Liver (tissue), 9 donors: ENCODE data around the gene ASIC2. TPM values are rescaled to one million over a fixed set of nuclear protein-coding genes. Genes with fewer than 3 reads are reported as not detected.

Source experiments
- DNase-seq: peaks from one replicate; pipeline ENCODE4 v3.0.0-alpha.2; 2017; ENCODE audit warnings: low spot score
- H3K27ac ChIP-seq, 2 donors: one replicate each; pipeline ENCODE4 v1.7.0; 2013; ENCODE audit warnings: inconsistent platforms in 2 of 2, low read length in 2 of 2, control low read depth in 1 of 2, low read depth in 1 of 2, mild to moderate bottlenecking in 1 of 2
- H3K27me3 ChIP-seq, 4 donors: one replicate each; pipeline versions ENCODE4 v1.6.1 to v1.7.0; 2013; ENCODE audit warnings: low read length in 3 of 4, inconsistent platforms in 1 of 4, mild to moderate bottlenecking in 1 of 4, moderate library complexity in 1 of 4; ENCODE audit not compliant: control insufficient read depth in 4 of 4, insufficient read depth in 4 of 4
- H3K36me3 ChIP-seq, 4 donors: one replicate each; pipeline versions ENCODE4 v1.6.1 to v1.7.0; 2013; ENCODE audit warnings: low read length in 3 of 4, mild to moderate bottlenecking in 3 of 4, low read depth in 1 of 4, moderate library complexity in 1 of 4; ENCODE audit not compliant: control insufficient read depth in 4 of 4, insufficient read depth in 3 of 4
- H3K4me1 ChIP-seq, 4 donors: one replicate each; pipeline versions ENCODE4 v1.6.1 to v1.7.0; 2013; ENCODE audit warnings: low read length in 3 of 4, mild to moderate bottlenecking in 3 of 4, moderate library complexity in 1 of 4; ENCODE audit not compliant: control insufficient read depth in 4 of 4, insufficient read depth in 4 of 4
- H3K4me3 ChIP-seq, 3 donors: one replicate each; pipeline versions ENCODE4 v1.6.1 to v1.7.0; 2013; ENCODE audit warnings: low read length in 3 of 3, control low read depth in 1 of 3, low read depth in 1 of 3, mild to moderate bottlenecking in 1 of 3
- H3K9ac ChIP-seq, 2 donors: one replicate each; pipeline ENCODE4 v1.7.0; 2013; ENCODE audit warnings: low read length in 2 of 2, mild to moderate bottlenecking in 2 of 2, moderate library complexity in 2 of 2, control low read depth in 1 of 2, low read depth in 1 of 2
- H3K9me3 ChIP-seq, 4 donors: one replicate each; pipeline versions ENCODE4 v1.6.1 to v1.7.0; 2013; ENCODE audit warnings: low read length in 3 of 4; ENCODE audit not compliant: control insufficient read depth in 4 of 4
- FOXA1 ChIP-seq: IDR thresholded peaks from 2 replicates; pipeline ENCODE4 v1.6.1; 2016; ENCODE audit warnings: antibody characterized with exemption
- FOXA2 ChIP-seq: IDR thresholded peaks from 2 replicates; pipeline ENCODE4 v1.6.1; 2016; ENCODE audit warnings: antibody characterized with exemption
- GABPA ChIP-seq, 2 donors: IDR thresholded peaks in 1 of 2; conservative IDR thresholded peaks in 1 of 2; 2 replicates each; pipeline ENCODE4 v1.6.1; 2016; ENCODE audit warnings: antibody characterized with exemption in 2 of 2, mild to moderate bottlenecking in 1 of 2, moderate library complexity in 1 of 2
- HNF4A ChIP-seq, 2 donors: conservative IDR thresholded peaks; 2 replicates each; pipeline ENCODE4 v1.6.1; 2016; ENCODE audit warnings: antibody characterized with exemption in 2 of 2, mild to moderate bottlenecking in 2 of 2
- HNF4G ChIP-seq: IDR thresholded peaks from 2 replicates; pipeline ENCODE4 v1.6.1; 2016; ENCODE audit warnings: antibody characterized with exemption
- JUND ChIP-seq, 2 donors: IDR thresholded peaks; 2 replicates each; pipeline ENCODE4 v1.6.1; 2016; ENCODE audit warnings: antibody characterized with exemption in 2 of 2
- RAD21 ChIP-seq, 2 donors: IDR thresholded peaks; 2 replicates each; pipeline ENCODE4 v1.6.1; 2016; ENCODE audit warnings: antibody characterized with exemption in 2 of 2, mild to moderate bottlenecking in 2 of 2
- RXRA ChIP-seq, 2 donors: IDR thresholded peaks; 2 replicates each; pipeline ENCODE4 v1.6.1; 2017 to 2018; ENCODE audit warnings: antibody characterized with exemption in 2 of 2, mild to moderate bottlenecking in 1 of 2
- SP1 ChIP-seq: IDR thresholded peaks from 2 replicates; pipeline ENCODE4 v1.6.1; 2018; ENCODE audit warnings: antibody characterized with exemption, mild to moderate bottlenecking
- TAF1 ChIP-seq: conservative IDR thresholded peaks from 2 replicates; pipeline ENCODE4 v1.6.1; 2016; ENCODE audit warnings: antibody characterized with exemption, mild to moderate bottlenecking
- WGBS: extraction: QIAGEN DNeasy Blood & Tissue Kit; methylation state at CpG from one replicate; pipeline ENCODE4 v1.1.7; 2013; 5-methylcytosine and 5-hydroxymethylcytosine counted together
- polyA plus RNA-seq, 2 donors: library from polyadenylated mRNA; stranded (reverse) in 1 of 2; unstranded in 1 of 2; fragments of 200-250 nt in 1 of 2; fragments of >200 nt in 1 of 2; fragmentation: Nextera tagmentation in 1 of 2; extraction: Ambion mirVana in 1 of 2; gene quantifications; one replicate each; pipeline versions ENCODE4 v1.2.1 to v1.2.3, GENCODE V29; 2013 to 2015
- total RNA-seq, 2 donors: library from RNA; depleted of rRNA; stranded (reverse); fragments of >200 nt; gene quantifications; one replicate each; pipeline ENCODE4 v1.2.3, GENCODE V29; 2014
- TF ChIP-seq, protein P1 (sequence below): IDR thresholded peaks from 2 replicates; pipeline ENCODE4 v1.6.1; 2016; ENCODE audit warnings: antibody characterized with exemption
- TF ChIP-seq, protein P2 (sequence below): IDR thresholded peaks from 2 replicates; pipeline ENCODE4 v1.6.1; 2016; ENCODE audit warnings: antibody characterized with exemption
- TF ChIP-seq, protein P3 (sequence below): IDR thresholded peaks from 2 replicates; pipeline ENCODE4 v1.6.1; 2016; ENCODE audit warnings: antibody characterized with exemption
- TF ChIP-seq, protein P4 (sequence below): fragments of 150-350 bp; IDR thresholded peaks from 2 replicates; pipeline ENCODE4 v1.5.1; 2017; ENCODE audit warnings: improper control_type of control experiment, low read depth, low read length; ENCODE audit not compliant: missing input control
- TF ChIP-seq, protein P5 (sequence below): IDR thresholded peaks from 2 replicates; pipeline ENCODE4 v1.6.1; 2016; ENCODE audit warnings: antibody characterized with exemption, mild to moderate bottlenecking
- donor health status: healthy.
- donor health status: healthy.
- donor health status: healthy.
- donor health status: healthy.
- donor health status: healthy.

Gene ASIC2
- total and polyA plus RNA-seq, 4 donors, result under 0.01 TPM; not detected in 3

DNA sequence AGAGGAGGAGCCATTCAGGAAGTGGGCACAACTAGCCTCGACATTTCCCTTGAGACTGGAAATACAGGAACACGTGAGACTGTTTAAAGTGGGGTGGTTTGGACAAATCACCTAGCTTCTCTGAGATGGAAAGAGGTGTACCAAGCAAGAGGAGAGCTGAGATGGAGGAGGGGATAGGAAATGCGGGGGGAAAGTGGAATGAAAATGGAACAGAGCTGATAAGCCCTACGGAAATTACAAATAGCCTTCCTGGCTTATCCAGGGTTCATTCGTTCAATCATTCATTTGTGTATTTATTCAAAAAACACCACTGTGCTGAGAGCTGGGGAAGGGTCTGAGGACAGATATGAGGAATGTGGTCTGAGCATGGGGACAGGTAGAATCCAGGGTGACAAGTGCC, 64.1 kb downstream of the ASIC2 start (continued):
- TF ChIP-seq, protein P1, sequence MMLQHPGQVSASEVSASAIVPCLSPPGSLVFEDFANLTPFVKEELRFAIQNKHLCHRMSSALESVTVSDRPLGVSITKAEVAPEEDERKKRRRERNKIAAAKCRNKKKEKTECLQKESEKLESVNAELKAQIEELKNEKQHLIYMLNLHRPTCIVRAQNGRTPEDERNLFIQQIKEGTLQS, result no peak
- TF ChIP-seq, protein P2, sequence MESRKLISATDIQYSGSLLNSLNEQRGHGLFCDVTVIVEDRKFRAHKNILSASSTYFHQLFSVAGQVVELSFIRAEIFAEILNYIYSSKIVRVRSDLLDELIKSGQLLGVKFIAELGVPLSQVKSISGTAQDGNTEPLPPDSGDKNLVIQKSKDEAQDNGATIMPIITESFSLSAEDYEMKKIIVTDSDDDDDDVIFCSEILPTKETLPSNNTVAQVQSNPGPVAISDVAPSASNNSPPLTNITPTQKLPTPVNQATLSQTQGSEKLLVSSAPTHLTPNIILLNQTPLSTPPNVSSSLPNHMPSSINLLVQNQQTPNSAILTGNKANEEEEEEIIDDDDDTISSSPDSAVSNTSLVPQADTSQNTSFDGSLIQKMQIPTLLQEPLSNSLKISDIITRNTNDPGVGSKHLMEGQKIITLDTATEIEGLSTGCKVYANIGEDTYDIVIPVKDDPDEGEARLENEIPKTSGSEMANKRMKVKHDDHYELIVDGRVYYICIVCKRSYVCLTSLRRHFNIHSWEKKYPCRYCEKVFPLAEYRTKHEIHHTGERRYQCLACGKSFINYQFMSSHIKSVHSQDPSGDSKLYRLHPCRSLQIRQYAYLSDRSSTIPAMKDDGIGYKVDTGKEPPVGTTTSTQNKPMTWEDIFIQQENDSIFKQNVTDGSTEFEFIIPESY, result no peak

DNA sequence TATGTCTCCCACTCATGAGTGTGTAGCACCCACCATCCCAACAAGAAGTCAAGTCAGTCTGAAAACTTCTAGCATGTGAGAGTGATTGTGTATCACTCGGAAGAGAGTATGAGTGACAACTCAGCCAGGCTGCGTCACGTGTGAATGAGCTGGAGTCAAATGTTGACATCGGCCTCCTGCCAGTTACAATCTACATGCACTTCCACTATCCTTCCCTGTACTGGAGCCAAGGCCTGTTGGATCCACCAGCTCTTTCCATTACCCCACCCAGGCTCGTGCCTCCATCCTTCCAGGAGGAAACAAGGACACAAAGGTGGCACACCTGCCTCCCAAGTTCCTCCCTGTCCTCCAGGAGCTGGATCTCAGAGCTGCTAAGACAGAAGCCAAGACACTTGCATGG, 64.5 kb downstream of the ASIC2 start:
- Histone ChIP-seq H3K36me3 (no peaks in the 10 kb centered on the region), H3K9me3 (no peaks in the 10 kb centered on the region), H3K4me1 (peaks cover 0 to 6% (median 3%) of the 10 kb centered on the region in 4 donors), H3K4me3 (no peak overlapping the region), H3K27me3 (peaks cover 0 to 3% (median 0%) of the 10 kb centered on the region in 4 donors), H3K9ac (no peak overlapping the region), H3K27ac (no peak overlapping the region)
- WGBS, result 70% methylated on average over 5 of the region's 5 CpGs
- TF ChIP-seq FOXA1 (no peak), FOXA2 (no peak), HNF4G (no peak), JUND (IDR thresholded peaks at IDR 0.05) (no peak), RXRA (IDR thresholded peaks at IDR 0.05) (no peak), HNF4A (conservative IDR thresholded peaks at IDR 0.05) (no peak), GABPA (IDR thresholded peaks at IDR 0.05 in 1 of 2, conservative IDR thresholded peaks at IDR 0.05 in 1 of 2) (no peak), SP1 (no peak), TAF1 (no peak), RAD21 (IDR thresholded peaks at IDR 0.05) (no peak)
- TF ChIP-seq, protein P1, result no peak
- TF ChIP-seq, protein P3, sequence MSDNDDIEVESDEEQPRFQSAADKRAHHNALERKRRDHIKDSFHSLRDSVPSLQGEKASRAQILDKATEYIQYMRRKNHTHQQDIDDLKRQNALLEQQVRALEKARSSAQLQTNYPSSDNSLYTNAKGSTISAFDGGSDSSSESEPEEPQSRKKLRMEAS, result no peak
- TF ChIP-seq, protein P4, sequence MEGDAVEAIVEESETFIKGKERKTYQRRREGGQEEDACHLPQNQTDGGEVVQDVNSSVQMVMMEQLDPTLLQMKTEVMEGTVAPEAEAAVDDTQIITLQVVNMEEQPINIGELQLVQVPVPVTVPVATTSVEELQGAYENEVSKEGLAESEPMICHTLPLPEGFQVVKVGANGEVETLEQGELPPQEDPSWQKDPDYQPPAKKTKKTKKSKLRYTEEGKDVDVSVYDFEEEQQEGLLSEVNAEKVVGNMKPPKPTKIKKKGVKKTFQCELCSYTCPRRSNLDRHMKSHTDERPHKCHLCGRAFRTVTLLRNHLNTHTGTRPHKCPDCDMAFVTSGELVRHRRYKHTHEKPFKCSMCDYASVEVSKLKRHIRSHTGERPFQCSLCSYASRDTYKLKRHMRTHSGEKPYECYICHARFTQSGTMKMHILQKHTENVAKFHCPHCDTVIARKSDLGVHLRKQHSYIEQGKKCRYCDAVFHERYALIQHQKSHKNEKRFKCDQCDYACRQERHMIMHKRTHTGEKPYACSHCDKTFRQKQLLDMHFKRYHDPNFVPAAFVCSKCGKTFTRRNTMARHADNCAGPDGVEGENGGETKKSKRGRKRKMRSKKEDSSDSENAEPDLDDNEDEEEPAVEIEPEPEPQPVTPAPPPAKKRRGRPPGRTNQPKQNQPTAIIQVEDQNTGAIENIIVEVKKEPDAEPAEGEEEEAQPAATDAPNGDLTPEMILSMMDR, result no peak
- TF ChIP-seq, protein P5, sequence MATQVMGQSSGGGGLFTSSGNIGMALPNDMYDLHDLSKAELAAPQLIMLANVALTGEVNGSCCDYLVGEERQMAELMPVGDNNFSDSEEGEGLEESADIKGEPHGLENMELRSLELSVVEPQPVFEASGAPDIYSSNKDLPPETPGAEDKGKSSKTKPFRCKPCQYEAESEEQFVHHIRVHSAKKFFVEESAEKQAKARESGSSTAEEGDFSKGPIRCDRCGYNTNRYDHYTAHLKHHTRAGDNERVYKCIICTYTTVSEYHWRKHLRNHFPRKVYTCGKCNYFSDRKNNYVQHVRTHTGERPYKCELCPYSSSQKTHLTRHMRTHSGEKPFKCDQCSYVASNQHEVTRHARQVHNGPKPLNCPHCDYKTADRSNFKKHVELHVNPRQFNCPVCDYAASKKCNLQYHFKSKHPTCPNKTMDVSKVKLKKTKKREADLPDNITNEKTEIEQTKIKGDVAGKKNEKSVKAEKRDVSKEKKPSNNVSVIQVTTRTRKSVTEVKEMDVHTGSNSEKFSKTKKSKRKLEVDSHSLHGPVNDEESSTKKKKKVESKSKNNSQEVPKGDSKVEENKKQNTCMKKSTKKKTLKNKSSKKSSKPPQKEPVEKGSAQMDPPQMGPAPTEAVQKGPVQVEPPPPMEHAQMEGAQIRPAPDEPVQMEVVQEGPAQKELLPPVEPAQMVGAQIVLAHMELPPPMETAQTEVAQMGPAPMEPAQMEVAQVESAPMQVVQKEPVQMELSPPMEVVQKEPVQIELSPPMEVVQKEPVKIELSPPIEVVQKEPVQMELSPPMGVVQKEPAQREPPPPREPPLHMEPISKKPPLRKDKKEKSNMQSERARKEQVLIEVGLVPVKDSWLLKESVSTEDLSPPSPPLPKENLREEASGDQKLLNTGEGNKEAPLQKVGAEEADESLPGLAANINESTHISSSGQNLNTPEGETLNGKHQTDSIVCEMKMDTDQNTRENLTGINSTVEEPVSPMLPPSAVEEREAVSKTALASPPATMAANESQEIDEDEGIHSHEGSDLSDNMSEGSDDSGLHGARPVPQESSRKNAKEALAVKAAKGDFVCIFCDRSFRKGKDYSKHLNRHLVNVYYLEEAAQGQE, result no peak
- no peak for DNase-seq
